DOHH2 (cell line): ENCODE results near the gene AMD1.

Experiments used
- H3F3A ChIP-seq: fragments of 200-600 bp; sonication (generic), shearing (Covaris generic); 2 replicates; pipeline ENCODE4 v1.6.0; 2016; ENCODE audit warnings: antibody characterized with exemption, mild to moderate bottlenecking; ENCODE audit not compliant: control insufficient read depth, insufficient read depth
- H3K27ac ChIP-seq: fragments of 200-600 bp; sonication (generic); 2 replicates; pipeline ENCODE4 v1.5.1; 2014; ENCODE audit warnings: low read depth, mild to moderate bottlenecking, low read length, moderate library complexity
- H3K27me3 ChIP-seq: fragments of 200-600 bp; sonication (generic); 2 replicates; pipeline ENCODE4 v1.6.1; 2014; ENCODE audit warnings: mild to moderate bottlenecking, low read length, mixed read lengths; ENCODE audit not compliant: control insufficient read depth
- H3K36me3 ChIP-seq: fragments of 200-600 bp; sonication (generic); 2 replicates; pipeline ENCODE4 v1.6.1; 2014; ENCODE audit warnings: mild to moderate bottlenecking, low read length, moderate library complexity, mixed read lengths; ENCODE audit not compliant: control insufficient read depth
- H3K4me1 ChIP-seq: fragments of 200-600 bp; sonication (generic); 2 replicates; pipeline ENCODE4 v1.6.1; 2014; ENCODE audit warnings: mild to moderate bottlenecking, low read length, mixed read lengths; ENCODE audit not compliant: control insufficient read depth
- H3K4me2 ChIP-seq: fragments of 200-600 bp; sonication (generic); 2 replicates; pipeline ENCODE4 v1.6.0; 2014; ENCODE audit warnings: mild to moderate bottlenecking, low read length, moderate library complexity
- H3K4me3 ChIP-seq: fragments of 200-600 bp; sonication (generic); 2 replicates; pipeline ENCODE4 v1.5.1; 2014; ENCODE audit warnings: mild to moderate bottlenecking, low read length, mixed read lengths
- H3K79me2 ChIP-seq: fragments of 200-600 bp; sonication (generic); 2 replicates; pipeline ENCODE4 v1.6.1; 2014; ENCODE audit warnings: mild to moderate bottlenecking, low read length, mixed read lengths; ENCODE audit not compliant: control insufficient read depth
- H3K9me2 ChIP-seq: fragments of 200-600 bp; sonication (generic); replicated peaks from 2 replicates; pipeline ENCODE4 v1.6.1; 2014; ENCODE audit warnings: mild to moderate bottlenecking, low read length, mixed read lengths; ENCODE audit not compliant: control insufficient read depth
- H3K9me3 ChIP-seq: fragments of 200-600 bp; sonication (generic); 2 replicates; pipeline ENCODE4 v1.6.1; 2014; ENCODE audit warnings: antibody characterized with exemption, low read length, mixed read lengths; ENCODE audit not compliant: control insufficient read depth, insufficient read depth
- H4K20me1 ChIP-seq: fragments of 200-600 bp; sonication (generic); 2 replicates; pipeline ENCODE4 v1.6.0; 2014; ENCODE audit warnings: low read depth, mild to moderate bottlenecking, antibody characterized with exemption, low read length, moderate library complexity; ENCODE audit not compliant: control insufficient read depth, insufficient read depth
- CTCF ChIP-seq: fragments of 200-600 bp; sonication (generic); IDR thresholded peaks from one replicate; pipeline ENCODE4 v1.5.1; 2014; ENCODE audit warnings: antibody characterized with exemption, mild to moderate bottlenecking, low read depth, low read length; ENCODE audit not compliant: poor library complexity, severe bottlenecking
- EZH2phosphoT487 ChIP-seq: fragments of 200-600 bp; sonication (generic); IDR thresholded peaks from 2 replicates; pipeline ENCODE4 v1.6.1; 2017; ENCODE audit warnings: borderline replicate concordance, mild to moderate bottlenecking, antibody characterized with exemption, low read length, moderate library complexity, mixed read lengths

Gene AMD1

DNA sequence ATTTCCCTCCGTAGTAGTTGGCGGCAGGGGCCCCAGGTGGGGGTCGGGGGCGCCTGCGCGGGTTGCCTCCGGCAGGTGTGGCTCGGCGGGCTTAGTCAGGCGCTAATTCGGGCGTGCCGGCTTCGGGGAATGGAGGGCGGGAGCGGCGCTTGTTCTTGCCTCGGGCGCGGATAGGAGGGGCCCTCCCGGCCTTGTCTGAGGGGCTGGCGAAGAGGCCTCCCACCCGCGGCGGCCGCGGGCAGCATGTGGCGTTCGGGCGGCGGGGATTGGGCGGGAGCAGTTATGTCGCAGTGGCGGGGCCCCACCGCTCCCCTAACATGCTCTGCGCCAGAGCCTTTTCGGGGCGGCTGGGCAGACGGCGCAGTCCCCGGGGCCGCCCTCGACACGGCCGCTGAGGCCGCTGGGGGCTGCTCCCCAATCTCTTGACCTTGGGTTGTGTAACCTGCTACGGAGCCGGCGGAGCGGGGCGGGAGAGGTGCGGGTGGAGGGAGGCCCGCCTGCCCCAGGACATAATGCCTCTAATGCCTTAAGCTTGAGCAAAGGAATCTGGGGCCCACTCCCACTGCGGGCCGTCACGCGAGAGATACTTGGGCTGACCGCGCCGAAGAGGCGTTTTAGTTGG lies 1.1 kb downstream of the AMD1 start:
- no peaks in the 10 kb centered on the region for H3K27me3 ChIP-seq
- no peaks in the 10 kb centered on the region for H3K9me3 ChIP-seq
- H3K4me2 ChIP-seq = peak overlapping the region; percentile 89
- H3K4me3 ChIP-seq = peak overlapping the region; percentile 94
- 0 out of 2 replicates have a peak, but pooled peaks cover 3% of the 10 kb centered on the region for H3F3A ChIP-seq
- H3K4me1 ChIP-seq = peaks cover 53% of the 10 kb centered on the region
- peaks cover 76% of the 10 kb centered on the region for H3K79me2 ChIP-seq
- no peaks in the 10 kb centered on the region for H3K9me2 ChIP-seq
- peak overlapping the region; percentile 63 for H3K27ac ChIP-seq
- peaks cover 41% of the 10 kb centered on the region for H4K20me1 ChIP-seq
- TF ChIP-seq EZH2phosphoT487 (no peak), CTCF (no peak)
- H3K36me3 ChIP-seq = peaks cover 56% of the 10 kb centered on the region

DNA sequence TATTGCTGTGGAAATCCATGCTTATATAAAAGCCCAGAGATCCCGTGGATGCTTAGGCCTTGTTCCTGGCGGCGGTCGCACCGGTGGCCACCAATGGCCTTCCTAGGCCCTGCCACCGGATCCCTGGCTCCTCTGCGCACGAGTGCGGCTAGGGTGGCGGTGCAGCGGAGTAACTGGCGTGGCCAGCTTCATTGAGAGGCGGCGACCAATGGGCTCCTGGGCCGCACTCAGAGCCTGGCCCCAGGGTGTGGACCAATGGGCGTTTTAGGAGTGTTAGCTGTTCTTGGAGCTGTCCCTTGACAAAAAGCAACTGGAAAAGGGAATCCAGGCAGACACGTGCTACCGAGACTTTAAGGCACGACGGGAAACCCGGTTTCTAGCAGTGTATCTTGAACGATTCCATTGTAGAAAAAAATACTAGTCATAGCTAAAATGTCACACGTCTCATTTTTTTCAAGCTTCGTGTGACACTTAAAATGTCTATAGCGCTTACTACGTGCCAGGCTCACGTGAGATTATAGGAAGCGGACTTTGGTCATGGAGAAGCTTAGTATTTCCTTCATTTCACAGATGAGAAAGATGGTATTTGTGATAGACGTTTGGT lies 1.7 kb downstream of the AMD1 start:
- Histone ChIP-seq H3K9me2 (no peaks in the 10 kb centered on the region), H3K4me3 (peak overlapping the region; percentile 94), H3K9me3 (no peaks in the 10 kb centered on the region), H4K20me1 (peaks cover 45% of the 10 kb centered on the region), H3K36me3 (peaks cover 59% of the 10 kb centered on the region), H3K27ac (peak overlapping the region; percentile 63), H3K27me3 (no peaks in the 10 kb centered on the region), H3F3A (no peaks in the 10 kb centered on the region; the same call in 1 of the 2 replicates), H3K79me2 (peaks cover 82% of the 10 kb centered on the region), H3K4me2 (peak overlapping the region; percentile 89), H3K4me1 (peaks cover 58% of the 10 kb centered on the region)
- no peak for TF ChIP-seq EZH2phosphoT487
- no peak for TF ChIP-seq CTCF

DNA sequence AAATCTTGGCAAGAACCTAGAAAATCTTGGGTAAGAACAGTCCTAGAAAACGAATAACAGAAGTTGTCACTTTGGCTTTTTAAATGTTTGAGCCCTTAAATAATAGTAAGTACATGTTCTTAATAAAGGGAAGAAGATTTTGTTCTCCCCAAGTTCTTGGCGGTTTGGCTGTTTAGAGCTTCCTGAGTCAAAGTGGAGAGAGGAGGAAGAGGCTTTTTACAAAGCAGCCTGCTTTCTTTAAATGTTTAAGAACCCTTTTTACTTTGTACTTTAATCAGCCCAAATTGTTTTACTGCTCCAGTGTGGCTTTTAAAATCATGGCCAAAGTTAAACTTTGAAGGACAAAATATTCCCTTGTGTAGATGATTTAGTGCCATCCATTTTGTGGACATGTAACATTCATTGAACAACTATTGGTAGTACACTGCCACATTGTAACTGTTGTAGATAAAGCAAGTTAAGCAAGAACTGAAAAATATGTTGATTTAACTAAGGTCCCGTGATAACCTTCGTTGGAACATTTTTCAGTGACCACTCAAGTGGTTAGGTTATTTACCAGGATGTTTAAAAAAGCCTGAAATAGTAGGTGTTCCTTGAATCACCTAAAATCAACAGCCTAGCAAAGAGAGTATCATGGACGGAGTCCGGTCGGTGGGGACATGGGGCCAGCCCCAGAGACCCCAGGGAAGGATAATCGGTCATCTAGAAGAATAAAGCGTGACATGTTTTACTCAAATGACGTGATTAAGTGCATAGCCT lies 2.4 kb downstream of the AMD1 start:
- Histone ChIP-seq H3K4me2 (peak overlapping the region; percentile 89), H3K27me3 (no peaks in the 10 kb centered on the region), H3F3A (no peaks in the 10 kb centered on the region; the same call in 1 of the 2 replicates), H3K36me3 (peaks cover 67% of the 10 kb centered on the region), H4K20me1 (peaks cover 51% of the 10 kb centered on the region), H3K27ac (peak overlapping the region; percentile 63), H3K4me3 (peak overlapping the region; percentile 94), H3K79me2 (peaks cover 89% of the 10 kb centered on the region), H3K9me3 (no peaks in the 10 kb centered on the region), H3K4me1 (peaks cover 62% of the 10 kb centered on the region), H3K9me2 (no peaks in the 10 kb centered on the region)
- TF ChIP-seq EZH2phosphoT487 (no peak), CTCF (no peak)
